Sigmoid colon (tissue), 4 donors: ENCODE results near the gene LRRC7.

Experiments
- CTCF ChIP-seq, 4 experiments: fragments of 450-650 bp in 3 of 4; fragments of 200-600 bp in 1 of 4; IDR thresholded peaks; one replicate each; pipeline ENCODE4 v1.5.1; 2016 to 2019; ENCODE audit warnings: antibody characterized with exemption in 4 of 4, mild to moderate bottlenecking in 3 of 4, moderate library complexity in 2 of 4
- EP300 ChIP-seq, 4 donors: sonication (generic); formaldehyde crosslinking; IDR thresholded peaks; one replicate each; pipeline ENCODE4 v1.6.1; 2017; ENCODE audit warnings: antibody characterized with exemption in 4 of 4
- POLR2A ChIP-seq, 2 donors: fragments of 450-650 bp; IDR thresholded peaks; one replicate each; pipeline ENCODE4 v1.6.1; 2016; ENCODE audit warnings: antibody characterized with exemption in 2 of 2, mild to moderate bottlenecking in 2 of 2, moderate library complexity in 2 of 2
- POLR2AphosphoS5 ChIP-seq, 4 donors: sonication (generic); formaldehyde crosslinking; IDR thresholded peaks; one replicate each; pipeline ENCODE4 v1.6.1; 2017; ENCODE audit warnings: antibody characterized with exemption in 4 of 4

GRCh38 chr1:70038025-70038424, 470.3 kb downstream of the LRRC7 start:
- TF ChIP-seq CTCF (IDR thresholded peaks at IDR 0.05) (no peak), POLR2AphosphoS5 (IDR thresholded peaks at IDR 0.05) (no peak), EP300 (IDR thresholded peaks at IDR 0.05) (no peak), POLR2A (IDR thresholded peaks at IDR 0.05) (no peak)
